ENCODE measurements around the gene ARSB. TPM values are rescaled to one million over a fixed set of nuclear protein-coding genes. Genes with fewer than 3 reads are reported as not detected.

Gene ARSB
- polyA plus RNA-seq, 10 donors = 17.6 to 25.2 (median 20.8) TPM

- no peak for DNase-seq
Observed at GRCh38 chr5:78843436-78843835, 141.7 kb downstream of the ARSB start.

- no peak for DNase-seq
Observed at GRCh38 chr5:78841767-78842166, 143.3 kb downstream of the ARSB start.

- no peak for DNase-seq
Observed at GRCh38 chr5:78838753-78839152, 146.4 kb downstream of the ARSB start.

- no peak for DNase-seq
Observed at GRCh38 chr5:78837836-78838235, 147.3 kb downstream of the ARSB start.

GRCh38 chr5:78835176-78835575 lies 149.9 kb downstream of the ARSB start:
- DNase-seq = no peak

GRCh38 chr5:78833284-78833683 lies 151.8 kb downstream of the ARSB start:
- DNase-seq = no peak

GRCh38 chr5:78830528-78831046 lies 154.5 kb downstream of the ARSB start:
- DNase-seq = peak in 1 of 3 donors; percentile 61

- DNase-seq = peak in 1 of 3 donors; percentile 77
Observed at GRCh38 chr5:78829811-78830527, 155.1 kb downstream of the ARSB start.

GRCh38 chr5:78827725-78828124 lies 157.4 kb downstream of the ARSB start:
- no peak for DNase-seq

GRCh38 chr5:78824831-78825281 lies 160.3 kb downstream of the ARSB start:
- peak; percentile 64 to 93 (median 81) for DNase-seq

GRCh38 chr5:78823196-78823595 lies 161.9 kb downstream of the ARSB start:
- DNase-seq = no peak

- DNase-seq = peak in 1 of 3 donors; percentile 53
Observed at GRCh38 chr5:78821536-78822021, 163.5 kb downstream of the ARSB start.

GRCh38 chr5:78819707-78820106 lies 165.4 kb downstream of the ARSB start:
- no peak for DNase-seq

GRCh38 chr5:78819166-78819565 lies 165.9 kb downstream of the ARSB start:
- peak in 1 of 3 donors; percentile 80 for DNase-seq

- no peak for DNase-seq
Observed at GRCh38 chr5:78816143-78816765, 168.9 kb downstream of the ARSB start.

- no peak for DNase-seq
Observed at GRCh38 chr5:78813906-78814530, 171.1 kb downstream of the ARSB start.

GRCh38 chr5:78813286-78813685 lies 171.8 kb downstream of the ARSB start:
- no peak for DNase-seq

GRCh38 chr5:78811866-78812265 lies 173.2 kb downstream of the ARSB start:
- peak in 1 of 3 donors; percentile 81 for DNase-seq

- DNase-seq = peak in 1 of 3 donors; percentile 87
Observed at GRCh38 chr5:78811121-78811817, 173.8 kb downstream of the ARSB start.

GRCh38 chr5:78810098-78810920 lies 174.8 kb downstream of the ARSB start:
- peak in 1 of 3 donors; percentile 63 for DNase-seq

GRCh38 chr5:78809444-78809843 lies 175.7 kb downstream of the ARSB start:
- peak in 1 of 3 donors; percentile 79 for DNase-seq
